H1 (cell line): ENCODE measurements around the gene CLMP. TPM values are rescaled to one million over a fixed set of nuclear protein-coding genes. Genes with fewer than 3 reads are reported as not detected.

ENCODE experiments used
- CTCF ChIA-PET: fragments of 300-600 bp; sonication (Branson Sonifier 250); formaldehyde crosslinking; loops from one replicate; lab custom pipeline; 2021; ENCODE audit not compliant: partially characterized antibody; lab: Charles Lee
- POLR2A ChIA-PET: fragments of 300-600 bp; sonication (Branson Sonifier 250); formaldehyde crosslinking; loops from one replicate; lab custom pipeline; 2021; ENCODE audit warnings: inconsistent platforms; ENCODE audit not compliant: partially characterized antibody; lab: Charles Lee
- DNase-seq, 2 experiments: peaks; one replicate each; pipeline versions ENCODE4 v3.0.0 to v3.0.0-alpha.2; 2010 to 2022; ENCODE audit warnings: low spot score in 2 of 2, low read depth in 1 of 2, mixed read lengths in 1 of 2
- FAIRE-seq: peaks from 2 replicates; lab custom pipeline; 2011; peaks lifted over from hg19 to GRCh38; lab: Jason Lieb, UNC
- H2AFZ ChIP-seq: 2 replicates; pipeline ENCODE4 v1.8.1; 2012; ENCODE audit warnings: low read length, inconsistent platforms
- H2AK5ac ChIP-seq: 2 replicates; pipeline ENCODE4 v1.6.1; 2013; ENCODE audit warnings: low read depth, low read length
- H2BK120ac ChIP-seq: replicated peaks from 2 replicates; pipeline ENCODE3; 2013; ENCODE audit warnings: low read depth, low read length, inconsistent platforms
- H2BK12ac ChIP-seq: 2 replicates; pipeline ENCODE4 v1.6.1; 2013; ENCODE audit warnings: low read depth, low read length
- H2BK15ac ChIP-seq: 2 replicates; pipeline ENCODE4 v1.6.1; 2013; ENCODE audit warnings: low read length
- H2BK20ac ChIP-seq: 2 replicates; pipeline ENCODE4 v1.6.1; 2013; ENCODE audit warnings: low read length
- H2BK5ac ChIP-seq: 2 replicates; pipeline ENCODE4 v1.6.1; 2013; ENCODE audit warnings: low read depth, low read length
- H3K14ac ChIP-seq: 2 replicates; pipeline ENCODE4 v1.6.1; 2013; ENCODE audit warnings: inconsistent platforms; ENCODE audit not compliant: insufficient read length
- H3K18ac ChIP-seq: 2 replicates; pipeline ENCODE4 v1.6.1; 2013; ENCODE audit warnings: low read length; ENCODE audit errors: extremely low read depth
- H3K23ac ChIP-seq: 2 replicates; pipeline ENCODE4 v1.6.1; 2013; ENCODE audit warnings: inconsistent platforms; ENCODE audit not compliant: insufficient read length
- H3K23me2 ChIP-seq: 2 replicates; pipeline ENCODE4 v1.6.1; 2013; ENCODE audit warnings: low read depth, low read length
- H3K27ac ChIP-seq: 2 replicates; pipeline ENCODE4 v1.6.1; 2011; ENCODE audit warnings: low read depth, low read length, inconsistent platforms
- H3K27me3 ChIP-seq, 4 experiments: replicated peaks in 1 of 4; 1 replicate in 1 of 4; 2 replicates in 3 of 4; pipeline versions ENCODE4 v1.6.1 to v1.8.1; 2011 to 2013; ENCODE audit warnings: low read length in 3 of 4, mild to moderate bottlenecking in 3 of 4, inconsistent platforms in 2 of 4, mixed read lengths in 2 of 4, moderate library complexity in 1 of 4; ENCODE audit not compliant: control insufficient read depth in 3 of 4, insufficient read depth in 3 of 4; ENCODE audit errors: extremely low read depth in 1 of 4
- H3K36me3 ChIP-seq, 4 experiments: 2 replicates each; pipeline versions ENCODE4 v1.6.1 to v1.8.1; 2011 to 2013; ENCODE audit warnings: mild to moderate bottlenecking in 4 of 4, low read length in 3 of 4, moderate library complexity in 2 of 4, control low read depth in 1 of 4, inconsistent platforms in 1 of 4; ENCODE audit not compliant: insufficient read depth in 4 of 4, control insufficient read depth in 2 of 4
- H3K4ac ChIP-seq: replicated peaks from 2 replicates; pipeline ENCODE3; 2013; ENCODE audit warnings: low read length, low read depth, mixed read lengths, inconsistent platforms; ENCODE audit not compliant: insufficient read length
- H3K4me1 ChIP-seq, 4 experiments: replicated peaks in 1 of 4; 1 replicate in 1 of 4; 2 replicates in 3 of 4; pipeline versions ENCODE4 v1.6.1 to v1.8.1; 2011 to 2013; ENCODE audit warnings: low read length in 3 of 4, inconsistent platforms in 2 of 4, mixed read lengths in 1 of 4; ENCODE audit not compliant: insufficient read depth in 4 of 4, control insufficient read depth in 3 of 4
- H3K4me2 ChIP-seq, 2 experiments: 2 replicates each; pipeline versions ENCODE4 v1.6.1 to v1.8.1; 2011 to 2013; ENCODE audit warnings: low read depth in 2 of 2, low read length in 2 of 2, control low read depth in 1 of 2, inconsistent platforms in 1 of 2, mild to moderate bottlenecking in 1 of 2; ENCODE audit not compliant: insufficient read depth in 1 of 2
- H3K4me3 ChIP-seq, 4 experiments: fragments of 200-600, 300-600 bp in 1 of 4; sonication (generic), shearing (Covaris generic), sonication (Bioruptor Twin) in 1 of 4; 2 replicates each; pipeline versions ENCODE4 v1.5.1 to v1.8.1; 2011 to 2016; ENCODE audit warnings: low read length in 4 of 4, low read depth in 3 of 4, control low read depth in 2 of 4, inconsistent platforms in 2 of 4, mild to moderate bottlenecking in 2 of 4, mixed read lengths in 1 of 4, moderate library complexity in 1 of 4; ENCODE audit not compliant: insufficient read depth in 2 of 4; ENCODE audit errors: extremely low read depth in 1 of 4
- H3K56ac ChIP-seq: replicated peaks from 2 replicates; pipeline ENCODE3; 2013; ENCODE audit warnings: low read depth, mild to moderate bottlenecking, mixed read lengths, low read length, inconsistent platforms; ENCODE audit not compliant: insufficient read length
- H3K79me1 ChIP-seq: 2 replicates; pipeline ENCODE4 v1.6.1; 2013; ENCODE audit warnings: low read depth, low read length, control low read depth
- H3K79me2 ChIP-seq, 2 experiments: 2 replicates each; pipeline versions ENCODE4 v1.6.1 to v1.8.1; 2012 to 2013; ENCODE audit warnings: low read length in 2 of 2, mild to moderate bottlenecking in 2 of 2, inconsistent platforms in 1 of 2; ENCODE audit not compliant: insufficient read depth in 2 of 2, control insufficient read depth in 1 of 2
- H3K9ac ChIP-seq, 4 experiments: replicated peaks in 1 of 4; 1 replicate in 1 of 4; 2 replicates in 3 of 4; pipeline versions ENCODE4 v1.6.1 to v1.8.1; 2011 to 2013; ENCODE audit warnings: low read depth in 3 of 4, low read length in 3 of 4, control low read depth in 2 of 4, mild to moderate bottlenecking in 2 of 4, moderate library complexity in 2 of 4, inconsistent platforms in 1 of 4; ENCODE audit errors: extremely low read depth in 1 of 4
- H3K9me3 ChIP-seq, 2 experiments: 2 replicates each; pipeline versions ENCODE4 v1.6.1 to v1.8.1; 2012 to 2013; ENCODE audit warnings: mild to moderate bottlenecking in 2 of 2, moderate library complexity in 2 of 2, control low read depth in 1 of 2, inconsistent platforms in 1 of 2, low read depth in 1 of 2, low read length in 1 of 2, mixed read lengths in 1 of 2; ENCODE audit not compliant: insufficient read depth in 2 of 2
- H4K20me1 ChIP-seq, 2 experiments: replicated peaks in 1 of 2; 2 replicates each; pipeline versions ENCODE3 to v1.8.1; 2011 to 2013; ENCODE audit warnings: inconsistent platforms in 2 of 2, low read length in 2 of 2, mild to moderate bottlenecking in 1 of 2; ENCODE audit not compliant: insufficient read depth in 2 of 2, control insufficient read depth in 1 of 2
- H4K5ac ChIP-seq: 2 replicates; pipeline ENCODE4 v1.6.1; 2013; ENCODE audit warnings: low read length, low read depth, mixed read lengths, inconsistent platforms; ENCODE audit not compliant: insufficient read length
- H4K8ac ChIP-seq: 2 replicates; pipeline ENCODE4 v1.8.0; 2013; ENCODE audit warnings: mild to moderate bottlenecking, moderate library complexity, low read length, inconsistent platforms; ENCODE audit not compliant: insufficient read depth; ENCODE audit errors: extremely low read depth
- H4K91ac ChIP-seq: replicated peaks from 2 replicates; pipeline ENCODE3; 2013; ENCODE audit warnings: low read length, mixed read lengths, inconsistent platforms; ENCODE audit not compliant: insufficient read length
- SUZ12 ChIP-seq: fragments of 200-600 bp; sonication (generic); IDR thresholded peaks from 2 replicates; pipeline ENCODE4 v1.6.1; 2012; ENCODE audit warnings: mild to moderate bottlenecking, inconsistent platforms, low read length, moderate library complexity, mixed read lengths
- WGBS, 2 experiments: shearing (Covaris generic) in 1 of 2; methylation state at CpG; one replicate each; pipeline versions ENCODE4 v1.1.6 to v1.1.7; 2013 to 2015; ENCODE audit warnings: low lambda C conversion rate in 2 of 2, mixed read lengths in 2 of 2, inconsistent platforms in 1 of 2, low coverage in 1 of 2, missing lambda C conversion rate in 1 of 2; ENCODE audit not compliant: insufficient replicate concordance in 2 of 2, insufficient coverage in 1 of 2, insufficient read length in 1 of 2; ENCODE audit errors: extremely low coverage in 1 of 2, missing lambda C conversion rate in 1 of 2; 5-methylcytosine and 5-hydroxymethylcytosine counted together
- polyA plus RNA-seq, 7 experiments: library from polyadenylated mRNA; depleted of rRNA in 3 of 7; stranded (reverse) in 5 of 7; unstranded in 2 of 7; fragments of >200 nt in 5 of 7; fragments of 200-250 nt in 2 of 7; gene quantifications; 1 replicate in 5 of 7; 2 replicates in 1 of 7; 4 replicates in 1 of 7; pipeline versions ENCODE4 v1.2.1 to v1.2.3, GENCODE V29; 2011 to 2013; ENCODE audit warnings: missing spikeins in 2 of 7, mixed read lengths in 2 of 7
- total RNA-seq: library from RNA; stranded (reverse); fragmentation: NEBNext Ultra II Directional; extraction: Animal tissue kit (Norgen Biotek cat#: 25700); gene quantifications from 2 replicates; pipeline ENCODE4 v1.2.1, GENCODE V29; 2021

CLMP gene
- total and polyA plus RNA-seq, 2 of the 8 experiments (the other 6 are each of a cell fraction or from before 2014, with no cell fraction given): 9.9 to 24.1 TPM

- no peak overlapping the region for H2AFZ ChIP-seq
- no peaks in the 10 kb centered on the region for H3K4me1 ChIP-seq
- no peak overlapping the region for H4K8ac ChIP-seq
- TF ChIP-seq SUZ12: no peak
- no peak overlapping the region for H4K91ac ChIP-seq
- no peaks in the 10 kb centered on the region for H4K20me1 ChIP-seq
- H2BK120ac ChIP-seq: no peak overlapping the region
- no peak overlapping the region for H2AK5ac ChIP-seq
- CTCF ChIA-PET: interaction anchor here (1.0 to 11.9 kb wide), 10 partner anchors 8 to 131 kb away, joined by 3 to 170 read pairs (median 4); partner anchors contain the start of gene CLMP
- H3K27me3 ChIP-seq: no peaks in the 10 kb centered on the region
- no peaks in the 10 kb centered on the region for H3K79me1 ChIP-seq
- H2BK15ac ChIP-seq: no peak overlapping the region
- H2BK5ac ChIP-seq: no peak overlapping the region
- no peaks in the 10 kb centered on the region for H3K23me2 ChIP-seq
- no peak overlapping the region for H3K4me3 ChIP-seq
- no peak overlapping the region for H3K18ac ChIP-seq
- no peak overlapping the region for H3K14ac ChIP-seq
- H3K36me3 ChIP-seq: no peaks in the 10 kb centered on the region
- no peak overlapping the region for H3K9ac ChIP-seq
- 91% methylated on average over 2 of the region's 3 CpGs; no CpG with 5 or more reads in 1 of the 2 experiments for WGBS, 2 experiments
- H3K4me2 ChIP-seq: no peak overlapping the region
- DNase-seq (no peak), FAIRE-seq (no peak)
- H4K5ac ChIP-seq: no peak overlapping the region
- no peak overlapping the region for H3K23ac ChIP-seq
- H2BK20ac ChIP-seq: no peak overlapping the region
- H2BK12ac ChIP-seq: no peak overlapping the region
- no peak overlapping the region for H3K27ac ChIP-seq
- H3K9me3 ChIP-seq: no peaks in the 10 kb centered on the region
- POLR2A ChIA-PET: interaction anchor here (0.9 kb wide), 1 partner anchor 42 kb away, joined by 3 read pairs; the partner anchor contains the start of gene CLMP
- H3K4ac ChIP-seq: no peak overlapping the region
- H3K56ac ChIP-seq: no peak overlapping the region
- H3K79me2 ChIP-seq: no peaks in the 10 kb centered on the region
These were observed 41.8 kb upstream of the CLMP start for GRCh38 chr11:123236879-123237278.
